Kidney (tissue), 14 donors: ENCODE data around the gene TAF6. TPM values are rescaled to one million over a fixed set of nuclear protein-coding genes. Genes with fewer than 3 reads are reported as not detected.
A peak's percentile ranks its signal among the peaks of the same experiment; 100 is the strongest.

Experiments used
- DNase-seq, 5 donors: peaks; one replicate each; pipeline ENCODE4 v3.0.0-alpha.2; 2013 to 2020
- FAIRE-seq: peaks from 2 replicates; lab custom pipeline; 2012; peaks lifted over from hg19 to GRCh38; lab: Jason Lieb, UNC
- H3K27ac ChIP-seq, 2 donors: one replicate each; pipeline ENCODE4 v1.7.0; 2013; ENCODE audit warnings: low read depth in 2 of 2, low read length in 2 of 2, inconsistent platforms in 1 of 2
- H3K27me3 ChIP-seq: one replicate; pipeline ENCODE4 v1.7.1; 2013; ENCODE audit warnings: low read length, inconsistent platforms; ENCODE audit not compliant: control insufficient read depth, insufficient read depth
- H3K36me3 ChIP-seq, 3 donors: one replicate each; pipeline versions ENCODE4 v1.7.0 to v1.7.1; 2013; ENCODE audit warnings: low read length in 3 of 3, control low read depth in 1 of 3, inconsistent platforms in 1 of 3; ENCODE audit not compliant: insufficient read depth in 3 of 3, control insufficient read depth in 2 of 3
- H3K4me1 ChIP-seq, 3 donors: one replicate each; pipeline versions ENCODE4 v1.7.0 to v1.7.1; 2013; ENCODE audit warnings: low read length in 3 of 3, inconsistent platforms in 1 of 3, low read depth in 1 of 3; ENCODE audit not compliant: control insufficient read depth in 2 of 3, insufficient read depth in 2 of 3
- H3K4me3 ChIP-seq, 3 donors: one replicate each; pipeline versions ENCODE4 v1.7.0 to v1.8.1; 2013; ENCODE audit warnings: low read length in 3 of 3, control low read depth in 1 of 3, inconsistent platforms in 1 of 3
- H3K9ac ChIP-seq, 3 donors: one replicate each; pipeline versions ENCODE4 v1.7.0 to v1.7.1; 2013; ENCODE audit warnings: low read length in 3 of 3, control low read depth in 1 of 3, inconsistent platforms in 1 of 3
- H3K9me3 ChIP-seq, 3 donors: one replicate each; pipeline versions ENCODE4 v1.7.0 to v1.7.1; 2013; ENCODE audit warnings: low read length in 3 of 3, control low read depth in 1 of 3, inconsistent platforms in 1 of 3; ENCODE audit not compliant: control insufficient read depth in 2 of 3, insufficient read depth in 1 of 3
- CTCF ChIP-seq: IDR thresholded peaks from 3 replicates; pipeline ENCODE4 v1.5.1; 2012; ENCODE audit warnings: mild to moderate bottlenecking, moderate library complexity, borderline replicate concordance; ENCODE audit not compliant: insufficient read depth; ENCODE audit errors: extremely low read depth
- intact Hi-C: fragments of 100-400 bp; cut with DNase I; formaldehyde crosslinking; loops from one replicate; pipeline ENCODE4 v1.11.1; 2022
- polyA plus RNA-seq: library from polyadenylated mRNA; stranded (reverse); fragments of 350-450 nt; fragmentation: Illumina TruSeq; extraction: RNeasy Lipid Tissue Mini Kit (QIAGEN cat#74804); gene quantifications from one replicate; pipeline ENCODE4 v1.2.3, GENCODE V29; 2014; ENCODE audit warnings: low read depth, low replicate concordance; ENCODE audit not compliant: insufficient read depth
- total RNA-seq: library from RNA; stranded (reverse); fragmentation: NEBNext Ultra II Directional; extraction: Animal tissue kit (Norgen Biotek cat#: 25700); gene quantifications from one replicate; pipeline ENCODE4 v1.2.1, GENCODE V29; 2021
- donor health status: control.
- donor health status: control.
- donor health status: control.
- donor health status: control.
- donor health status: control.
- donor health status: DM: yes; HTN: yes; CAD: no.
- donor health status: Normal renal cell carcinoma (clear cell type).

The TAF6 gene
- total and polyA plus RNA-seq, 2 donors from 2014 or later = 41.3 to 62.7 TPM

GRCh38 chr7:100111156-100111555 lies 8.0 kb downstream of the TAF6 start:
- Histone ChIP-seq H3K27me3 (no peaks in the 10 kb centered on the region), H3K4me1 (no peaks in the 10 kb centered on the region), H3K9me3 (no peaks in the 10 kb centered on the region), H3K4me3 (no peak overlapping the region), H3K9ac (no peak overlapping the region), H3K36me3 (peaks cover 0 to 16% (median 14%) of the 10 kb centered on the region in 3 donors), H3K27ac (no peak overlapping the region)
- TF ChIP-seq CTCF = no peak
- intact Hi-C loops = no loop called here
- FAIRE-seq (no peak), DNase-seq (no peak)

DNA sequence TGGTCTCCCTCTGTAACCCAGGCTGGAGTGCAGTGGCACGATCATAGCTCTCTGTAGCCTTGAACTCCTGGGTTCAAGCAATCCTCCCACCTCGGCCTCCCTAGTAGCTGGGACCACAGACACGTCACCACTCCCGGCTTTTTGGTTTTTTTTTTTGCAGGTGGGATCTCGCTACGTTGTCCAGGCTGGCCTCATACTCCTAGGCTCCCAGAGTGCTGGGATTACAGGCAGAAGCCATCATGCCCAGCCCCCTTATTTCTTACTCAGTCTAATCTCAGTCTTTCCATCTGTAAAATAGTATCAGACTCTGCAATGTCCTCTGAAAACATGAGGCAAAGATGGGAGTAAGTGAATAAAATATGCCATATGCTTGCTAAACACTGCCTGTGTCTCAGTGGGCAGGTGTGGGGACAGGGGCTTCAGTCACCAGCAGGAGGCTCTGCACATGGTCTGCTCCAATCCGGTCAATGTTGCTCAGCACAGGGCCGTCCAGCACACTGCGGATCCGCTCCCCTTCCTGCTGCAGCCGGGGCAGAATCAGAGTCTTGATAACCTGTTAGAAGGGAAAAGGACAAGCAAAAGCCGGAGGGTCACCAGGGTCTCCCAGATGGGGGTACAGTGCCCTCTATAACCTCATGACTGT lies 9.5 kb downstream of the TAF6 start:
- Histone ChIP-seq H3K36me3 (peaks cover 0 to 20% (median 14%) of the 10 kb centered on the region in 3 donors), H3K9me3 (no peaks in the 10 kb centered on the region), H3K4me1 (no peaks in the 10 kb centered on the region), H3K9ac (no peak overlapping the region), H3K4me3 (no peak overlapping the region), H3K27me3 (no peaks in the 10 kb centered on the region), H3K27ac (no peak overlapping the region)
- FAIRE-seq (no peak), DNase-seq (peak in 1 of 5 donors; percentile 36)
- TF ChIP-seq CTCF = no peak
- intact Hi-C loops = no loop called here

GRCh38 chr7:100107890-100108289 lies 11.3 kb downstream of the TAF6 start:
- TF ChIP-seq CTCF = no peak
- H3K9me3 ChIP-seq = no peaks in the 10 kb centered on the region
- peak in 1 of 5 donors; percentile 54 for DNase-seq
- H3K36me3 ChIP-seq = peaks cover 0 to 20% (median 7%) of the 10 kb centered on the region in 3 donors
- H3K4me3 ChIP-seq = no peak overlapping the region
- intact Hi-C loops = no loop called here
- no peak overlapping the region for H3K9ac ChIP-seq
- no peak for FAIRE-seq
- H3K27me3 ChIP-seq = no peaks in the 10 kb centered on the region
- no peaks in the 10 kb centered on the region for H3K4me1 ChIP-seq
- no peak overlapping the region for H3K27ac ChIP-seq
